NCI-H460 (cell line): ENCODE results near the gene HGFAC. TPM values are rescaled to one million over a fixed set of nuclear protein-coding genes. Genes with fewer than 3 reads are reported as not detected.

Source experiments
- DNase-seq: peaks from one replicate; pipeline ENCODE4 v3.0.0-alpha.2; 2016; ENCODE audit warnings: low read depth; ENCODE audit errors: extremely low read depth
- total RNA-seq: library from RNA; depleted of rRNA; stranded (reverse); fragments of >200 nt; shearing (Covaris generic); gene quantifications from 2 replicates; pipeline ENCODE4 v1.2.3, GENCODE V29; 2014

HGFAC gene
- total RNA-seq, 1 experiment from 2014 or later = not detected

- no peak for DNase-seq
Measured at GRCh38 chr4:3471098-3471760, 29.5 kb downstream of the HGFAC start.

- DNase-seq = no peak
Measured at GRCh38 chr4:3471886-3472285, 30.1 kb downstream of the HGFAC start.

GRCh38 chr4:3472411-3473141 lies 30.8 kb downstream of the HGFAC start:
- no peak for DNase-seq

- no peak for DNase-seq
Measured at GRCh38 chr4:3473181-3473950, 31.6 kb downstream of the HGFAC start.

GRCh38 chr4:3473996-3474765 lies 32.4 kb downstream of the HGFAC start:
- no peak for DNase-seq

- no peak for DNase-seq
Measured at GRCh38 chr4:3475041-3475712, 33.4 kb downstream of the HGFAC start.

- no peak for DNase-seq
Measured at GRCh38 chr4:3475713-3476260, 34.0 kb downstream of the HGFAC start.

GRCh38 chr4:3476341-3476747 lies 34.6 kb downstream of the HGFAC start:
- no peak for DNase-seq

- DNase-seq = no peak
Measured at GRCh38 chr4:3476936-3477749, 35.4 kb downstream of the HGFAC start.

- DNase-seq = no peak
Measured at GRCh38 chr4:3477750-3478430, 36.1 kb downstream of the HGFAC start.

GRCh38 chr4:3478446-3479357 lies 36.9 kb downstream of the HGFAC start:
- DNase-seq = no peak

- DNase-seq = no peak
Measured at GRCh38 chr4:3479358-3480101, 37.8 kb downstream of the HGFAC start.

- peak; percentile 53 for DNase-seq
Measured at GRCh38 chr4:3480528-3481112, 38.9 kb downstream of the HGFAC start.

GRCh38 chr4:3481113-3481531 lies 39.4 kb downstream of the HGFAC start:
- no peak for DNase-seq

GRCh38 chr4:3481783-3482393 lies 40.1 kb downstream of the HGFAC start:
- DNase-seq = no peak

- no peak for DNase-seq
Measured at GRCh38 chr4:3482707-3483106, 40.9 kb downstream of the HGFAC start.
